GM18520 (cell line): Measurements from ENCODE around the gene KRT27.

Source experiments
- ATAC-seq: cut with Tn5 transposase; IDR thresholded peaks from one replicate; pipeline ENCODE4 v1.9.1; 2021; ENCODE audit not compliant: unreplicated experiment

The KRT27 gene

GRCh38 chr17:40809721-40810421, 27.5 kb upstream of the KRT27 start:
- no peak for ATAC-seq

GRCh38 chr17:40806131-40806530, 23.8 kb upstream of the KRT27 start:
- no peak for ATAC-seq

- no peak for ATAC-seq
These were observed 21.3 kb upstream of the KRT27 start for GRCh38 chr17:40803617-40804082.

- no peak for ATAC-seq
These were observed 18.8 kb upstream of the KRT27 start for GRCh38 chr17:40801157-40801556.

- no peak for ATAC-seq
These were observed 18.0 kb upstream of the KRT27 start for GRCh38 chr17:40800381-40800780.

- no peak for ATAC-seq
These were observed 17.5 kb upstream of the KRT27 start, which contains the start of gene KRT28 for GRCh38 chr17:40799859-40800258. Gene KRT28, minus strand, starts transcription at chr17:40799959. Its CDS starts 66 bp downstream, at chr17:40799893.

- ATAC-seq: no peak
These were observed 14.5 kb upstream of the KRT27 start for GRCh38 chr17:40796846-40797245.

GRCh38 chr17:40795019-40795667, 12.8 kb upstream of the KRT27 start:
- no peak for ATAC-seq

- no peak for ATAC-seq
These were observed 12.1 kb upstream of the KRT27 start for GRCh38 chr17:40794466-40794865.

- no peak for ATAC-seq
These were observed 11.5 kb upstream of the KRT27 start for GRCh38 chr17:40793832-40794231.

- no peak for ATAC-seq
These were observed 9.6 kb upstream of the KRT27 start for GRCh38 chr17:40791787-40792436.

GRCh38 chr17:40791111-40791510, 8.8 kb upstream of the KRT27 start:
- ATAC-seq: no peak

- ATAC-seq: no peak
These were observed 3.0 kb downstream of the KRT27 start for GRCh38 chr17:40779181-40779909.

- no peak for ATAC-seq
These were observed 3.9 kb downstream of the KRT27 start for GRCh38 chr17:40778461-40778860.

- no peak for ATAC-seq
These were observed 4.4 kb downstream of the KRT27 start for GRCh38 chr17:40777971-40778370.

GRCh38 chr17:40777459-40777858, 4.9 kb downstream of the KRT27 start:
- ATAC-seq: no peak

- no peak for ATAC-seq
These were observed 6.4 kb downstream of the KRT27 start for GRCh38 chr17:40775945-40776344.

GRCh38 chr17:40772101-40772500, 10.2 kb downstream of the KRT27 start, which contains the start of gene KRT26:
Gene KRT26, minus strand, starts transcription at chr17:40772201. Its CDS starts 88 bp downstream, at chr17:40772113.
- ATAC-seq: no peak

GRCh38 chr17:40765657-40766056, 16.7 kb downstream of the KRT27 start:
- no peak for ATAC-seq

GRCh38 chr17:40763752-40764151, 18.6 kb downstream of the KRT27 start:
- ATAC-seq: no peak
